Stimulated activated CD8-positive, alpha-beta memory T cell treated with anti-CD3 and anti-CD28 coated beads, Interleukin-2, amount 100 ng/mL, for 1 hour (primary cell): Measurements from ENCODE around the gene LTBP1.

ENCODE experiments used
- DNase-seq, 2 donors: peaks; one replicate each; pipeline ENCODE4 v3.0.0-alpha.2; 2020; ENCODE audit warnings: low read depth in 2 of 2

LTBP1 gene

DNA sequence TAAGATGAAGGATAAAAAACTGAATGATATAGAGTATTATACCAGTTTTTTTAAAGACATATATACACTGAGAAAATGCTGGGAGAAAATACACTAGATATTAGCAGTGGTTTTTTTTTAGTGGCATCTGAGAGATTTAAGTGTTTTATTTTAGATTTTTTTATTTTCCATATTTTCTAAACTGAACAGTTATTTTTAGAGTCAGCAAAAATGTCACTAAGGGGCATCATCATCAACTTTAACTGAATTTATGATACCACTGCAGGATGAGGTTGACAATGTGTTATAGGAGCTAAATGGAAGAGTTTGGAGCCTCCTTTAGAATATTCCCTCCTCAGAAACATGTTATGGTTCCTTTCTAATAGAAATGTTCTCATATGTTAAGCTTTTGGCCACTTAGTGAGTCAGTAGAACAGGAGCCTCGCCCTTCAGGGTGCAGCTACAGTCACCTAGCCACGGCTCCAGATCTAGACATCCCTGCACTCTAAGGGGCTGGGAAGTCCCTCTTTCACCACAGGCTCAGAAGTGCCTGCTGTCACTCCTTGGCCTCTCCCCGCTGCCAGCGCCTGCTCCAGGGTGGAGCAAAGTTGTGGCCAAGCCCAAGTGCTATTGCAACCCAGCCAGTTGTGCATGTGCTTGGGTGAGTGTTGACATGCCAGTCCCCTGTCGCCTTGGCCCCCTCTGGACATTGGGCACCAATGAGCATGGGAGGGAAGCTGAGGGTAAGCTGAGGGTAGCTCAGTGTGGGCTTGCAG lies 319.0 kb downstream of the LTBP1 start:
- DNase-seq, result no peak

GRCh38 chr2:33266467-33266866 lies 319.7 kb downstream of the LTBP1 start:
- no peak for DNase-seq

- DNase-seq, result no peak
These were observed 320.3 kb downstream of the LTBP1 start for GRCh38 chr2:33267043-33267442.

DNA sequence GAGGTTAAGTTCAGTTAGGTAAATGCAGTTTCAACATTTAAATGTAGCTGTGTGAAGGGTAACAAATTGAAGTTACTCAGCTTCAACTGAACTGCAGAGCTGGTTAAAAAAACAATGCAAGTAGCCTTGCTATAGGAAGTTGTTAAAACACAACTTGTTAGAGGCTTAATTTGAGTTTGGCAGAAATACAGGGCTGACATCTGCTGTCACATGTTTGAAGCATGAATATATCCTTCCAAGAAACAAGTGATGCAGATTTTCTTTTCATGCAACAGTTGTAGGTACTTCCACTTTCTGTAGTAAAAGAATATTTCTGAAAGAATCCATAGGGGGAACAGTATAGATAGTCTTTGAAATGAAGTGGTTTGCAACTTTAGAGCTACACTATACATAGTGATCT lies 321.0 kb downstream of the LTBP1 start:
- DNase-seq, result no peak

GRCh38 chr2:33268246-33268831 lies 321.6 kb downstream of the LTBP1 start:
- DNase-seq, result no peak

GRCh38 chr2:33272001-33272400 lies 325.2 kb downstream of the LTBP1 start:
- DNase-seq, result no peak

DNA sequence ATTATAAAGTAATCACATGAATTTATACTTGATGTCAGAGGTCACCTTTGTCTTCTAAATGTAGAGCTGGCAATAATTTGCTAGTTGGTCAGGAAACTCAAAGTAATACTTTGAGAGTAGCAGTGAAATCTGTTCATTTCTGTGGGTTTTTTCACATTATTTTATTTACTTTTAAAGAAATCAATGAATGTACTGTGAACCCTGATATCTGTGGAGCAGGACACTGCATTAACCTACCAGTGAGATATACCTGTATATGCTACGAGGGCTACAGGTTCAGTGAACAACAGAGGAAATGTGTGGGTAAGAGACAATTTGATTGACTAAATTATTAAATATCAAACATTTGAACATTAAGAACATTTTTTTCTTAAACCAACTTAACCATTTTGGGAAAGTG lies 326.7 kb downstream of the LTBP1 start:
- no peak for DNase-seq

GRCh38 chr2:33274524-33274923 lies 327.8 kb downstream of the LTBP1 start:
- DNase-seq, result no peak

DNA sequence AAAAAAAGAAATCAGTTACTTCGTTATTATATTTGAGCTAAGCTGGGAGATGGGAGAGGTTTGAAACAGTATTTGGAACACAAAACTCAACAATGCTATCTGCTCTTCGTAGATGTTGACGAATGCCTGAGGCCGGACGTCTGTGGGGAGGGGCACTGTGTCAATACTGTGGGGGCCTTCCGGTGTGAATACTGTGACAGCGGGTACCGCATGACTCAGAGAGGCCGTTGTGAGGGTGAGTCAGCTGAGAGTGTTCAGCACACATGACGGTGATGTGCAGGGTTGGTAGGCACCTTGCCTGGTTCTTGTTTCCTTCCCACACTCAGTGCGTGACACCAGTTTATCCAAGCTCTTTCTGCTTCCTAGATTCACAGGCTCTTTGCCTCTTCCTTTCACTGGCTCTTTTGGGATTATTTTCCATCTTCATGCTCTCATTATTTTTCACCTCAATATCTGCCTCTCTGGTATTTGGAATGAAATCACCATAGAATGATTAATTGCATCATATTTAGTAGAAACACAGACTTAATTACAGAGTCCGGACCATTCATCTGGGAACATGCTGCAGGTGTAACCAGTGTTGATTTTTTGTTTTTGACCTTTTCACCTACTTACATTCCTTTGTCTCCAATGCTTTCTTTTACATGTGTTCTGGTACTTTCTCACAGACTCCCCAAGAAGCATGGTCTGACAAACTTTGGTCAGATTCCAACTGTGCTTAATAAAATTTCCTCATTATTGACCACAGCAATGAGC lies 329.1 kb downstream of the LTBP1 start:
- peak in 1 of 2 donors; percentile 1 for DNase-seq

DNA sequence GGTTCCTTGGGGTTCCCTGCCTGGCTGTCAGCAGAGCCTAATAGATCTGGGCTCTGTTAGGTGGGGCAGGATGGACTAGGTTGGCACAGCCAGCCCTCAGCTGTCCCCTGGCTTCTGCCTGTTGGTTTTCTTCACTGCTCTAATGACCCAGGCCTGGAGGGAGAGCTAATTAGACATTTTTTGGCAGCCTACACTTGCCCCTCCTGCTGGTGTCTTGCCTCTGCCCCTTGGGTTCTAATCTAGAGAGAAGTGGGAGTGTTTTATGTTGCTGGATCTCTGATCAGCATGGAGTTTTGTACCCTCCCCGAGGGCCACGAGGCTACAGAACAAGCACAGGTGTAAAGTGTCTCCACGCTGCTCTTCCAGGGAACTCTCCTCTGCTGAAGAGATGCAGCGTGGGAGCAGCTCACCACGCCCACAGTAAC lies 330.3 kb downstream of the LTBP1 start:
- DNase-seq, result no peak

DNA sequence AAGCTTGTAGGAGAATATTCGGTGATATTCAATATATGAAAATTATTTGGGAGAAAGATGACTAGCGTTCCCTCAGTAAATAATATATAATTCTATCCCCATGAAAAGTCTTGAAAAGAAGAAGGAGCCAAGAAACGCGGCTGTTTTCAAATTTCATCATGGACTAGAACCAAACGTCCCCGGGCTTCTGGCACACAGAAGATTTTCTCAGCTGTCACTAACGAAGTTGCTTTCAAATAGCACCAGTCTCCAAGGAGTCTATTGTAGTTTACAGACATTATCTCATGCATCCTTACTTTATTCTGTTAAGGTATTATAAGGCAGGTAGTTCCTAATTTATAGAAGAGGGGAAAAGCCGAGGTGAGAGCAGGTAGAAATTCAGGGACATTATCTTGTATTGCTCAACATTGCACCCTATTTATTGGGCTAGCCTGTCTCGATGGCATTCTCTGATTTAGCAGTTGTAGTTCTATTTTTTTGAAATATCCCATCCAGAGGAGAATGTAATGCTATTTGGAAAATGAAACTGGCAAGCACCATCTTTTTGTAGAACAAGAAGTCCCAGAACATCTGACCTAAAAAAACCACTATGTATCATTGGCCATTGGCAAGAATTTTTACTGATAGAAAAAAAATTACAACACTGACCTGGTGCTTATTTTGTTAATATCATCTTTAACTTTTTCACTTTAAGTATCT lies 331.6 kb downstream of the LTBP1 start:
- DNase-seq, result no peak

DNA sequence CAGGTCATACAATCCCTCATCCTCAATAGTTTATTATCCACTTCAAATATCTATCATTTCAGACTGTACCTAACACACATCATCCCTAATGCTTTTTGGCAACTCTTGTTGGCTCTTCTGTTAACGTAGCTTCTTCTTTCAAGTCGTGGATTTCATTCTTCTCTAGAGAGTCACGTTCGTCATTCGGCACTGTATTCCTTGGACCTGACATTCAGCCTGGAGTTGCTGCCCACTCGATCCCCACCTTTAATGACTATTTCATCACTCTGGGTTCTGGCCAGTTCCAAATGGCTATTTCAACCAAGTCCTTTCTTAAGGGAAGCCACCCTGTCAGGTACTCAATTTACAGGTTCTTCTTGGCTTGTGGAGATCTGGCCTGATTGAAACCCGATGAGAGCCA lies 337.5 kb downstream of the LTBP1 start:
- no peak for DNase-seq

- no peak for DNase-seq
These were observed 340.8 kb downstream of the LTBP1 start for GRCh38 chr2:33287507-33288005.

DNA sequence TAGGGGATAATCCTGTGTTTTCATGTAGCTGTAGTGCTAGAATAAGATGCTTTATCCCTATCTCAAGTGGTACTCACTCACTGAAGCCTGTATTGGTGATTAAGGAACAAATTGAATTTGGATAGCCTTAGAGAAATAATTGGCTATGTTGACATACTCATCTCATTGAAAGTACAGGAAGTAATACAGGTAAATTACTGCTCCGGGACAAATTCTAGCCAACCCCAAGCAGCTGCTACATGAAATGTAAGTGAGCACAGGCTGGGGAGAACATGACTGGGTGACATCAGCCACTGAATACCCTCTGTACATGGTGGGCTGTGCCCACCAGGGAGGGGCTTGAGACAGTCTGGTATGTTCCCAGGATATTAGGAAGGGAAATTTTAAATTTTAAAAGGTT lies 341.3 kb downstream of the LTBP1 start:
- DNase-seq, result no peak

GRCh38 chr2:33289961-33290360 lies 343.2 kb downstream of the LTBP1 start:
- no peak for DNase-seq

DNA sequence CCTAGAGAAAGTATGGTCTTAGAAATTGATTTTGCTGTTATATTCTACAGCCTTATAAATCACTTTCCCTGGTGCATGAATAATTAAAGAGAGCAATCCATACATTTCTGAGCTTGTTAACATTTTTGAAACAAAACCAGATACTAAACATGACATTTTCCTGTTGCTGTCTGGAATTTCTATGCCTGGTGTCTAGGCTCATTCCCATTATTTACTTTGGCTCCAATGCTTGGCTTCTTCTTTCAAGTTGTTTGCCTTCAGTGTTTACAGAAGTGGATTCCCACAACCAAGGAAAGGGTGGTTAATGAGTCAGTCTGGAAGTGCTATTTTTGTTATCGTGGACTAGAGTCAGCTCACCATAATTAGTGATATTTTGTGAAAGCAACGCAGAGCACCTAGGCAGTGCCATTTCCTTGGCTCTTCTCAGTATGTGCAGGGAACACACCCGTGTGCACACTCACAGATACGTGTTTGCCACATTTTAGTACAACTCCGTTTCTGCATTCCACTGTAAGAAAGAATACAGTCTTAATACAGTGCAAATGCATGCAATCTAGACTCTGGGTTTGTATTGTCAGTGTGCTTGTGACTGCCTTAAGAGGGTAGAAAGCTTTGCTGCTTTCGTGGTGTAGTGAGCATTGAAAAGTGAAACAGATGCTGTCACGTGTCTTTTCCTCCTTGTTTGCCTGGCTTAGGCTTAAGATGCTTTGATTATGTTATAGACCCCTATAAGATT lies 344.7 kb downstream of the LTBP1 start:
- no peak for DNase-seq

DNA sequence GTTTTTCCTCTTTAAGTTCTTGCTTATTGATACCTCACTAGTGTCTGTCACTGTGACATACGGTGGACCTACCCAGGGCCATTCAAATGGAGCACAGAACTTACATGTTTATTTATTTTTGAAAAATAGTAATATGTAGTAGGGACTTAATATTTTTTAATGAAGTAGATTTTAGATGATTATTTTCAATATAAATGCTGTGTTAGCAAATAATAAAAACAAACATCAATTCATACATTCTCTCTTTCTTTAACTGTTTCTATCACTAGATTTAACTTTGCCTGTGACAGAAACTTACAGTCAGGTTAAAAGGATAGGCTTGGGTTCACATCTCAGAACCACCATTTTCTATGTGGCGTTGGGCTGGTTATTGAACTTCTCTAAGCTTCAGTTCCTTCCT lies 345.3 kb downstream of the LTBP1 start:
- no peak for DNase-seq

DNA sequence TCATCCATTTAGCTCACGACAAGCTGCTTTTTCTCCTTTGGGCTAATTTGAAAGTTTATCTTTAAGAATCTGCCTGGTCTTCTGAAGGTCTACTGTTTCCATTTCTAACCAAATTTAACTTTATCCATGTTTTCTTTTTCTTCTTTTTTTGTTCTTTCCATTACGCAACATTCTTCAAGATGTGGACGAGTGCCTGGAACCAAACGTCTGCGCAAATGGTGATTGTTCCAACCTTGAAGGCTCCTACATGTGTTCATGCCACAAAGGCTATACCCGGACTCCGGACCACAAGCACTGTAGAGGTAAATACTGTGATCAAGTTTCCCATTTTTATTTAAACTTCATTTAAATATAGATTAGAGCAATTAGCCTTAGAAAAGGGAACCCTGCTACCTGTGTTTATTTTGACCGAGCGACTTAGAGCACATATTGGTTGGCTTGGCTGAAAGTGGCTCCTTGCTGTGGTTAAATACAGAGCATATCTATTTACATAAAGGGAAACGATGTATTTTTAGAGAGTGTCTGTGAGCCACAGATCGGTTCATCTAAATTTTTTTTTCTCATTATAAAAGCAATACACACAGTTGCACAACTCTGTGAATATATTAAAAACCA lies 346.3 kb downstream of the LTBP1 start:
- DNase-seq, result no peak

DNA sequence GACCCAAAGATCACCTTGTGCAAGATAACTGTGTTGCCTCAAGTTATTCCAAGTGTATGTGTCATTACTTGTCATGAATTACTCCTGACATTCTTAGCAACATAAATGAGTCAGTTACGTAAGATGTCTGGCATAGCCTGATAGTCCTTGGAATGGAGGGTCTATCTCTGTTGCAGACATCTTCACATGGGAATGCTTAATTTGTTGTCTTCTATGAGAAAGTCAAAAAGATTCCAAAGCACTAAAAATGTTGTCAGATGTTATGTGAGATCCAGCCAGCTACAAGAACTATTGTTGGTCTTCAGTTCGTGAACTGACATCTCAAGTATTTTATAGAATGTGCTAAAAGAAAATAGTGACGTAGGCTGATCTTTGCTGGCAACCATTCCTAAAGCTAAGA lies 351.5 kb downstream of the LTBP1 start:
- no peak for DNase-seq

GRCh38 chr2:33301355-33301754 lies 354.6 kb downstream of the LTBP1 start:
- no peak for DNase-seq

GRCh38 chr2:33302348-33302747 lies 355.6 kb downstream of the LTBP1 start:
- DNase-seq, result no peak
